COLO668 (cell line): ENCODE results near the gene GHR.

Source experiments
- DNase-seq: peaks from one replicate; lab custom pipeline; 2025; ENCODE audit not compliant: unreplicated experiment; lab: John Stamatoyannopoulos, UW

GHR gene

GRCh38 chr5:42515504-42515903 lies 92.3 kb downstream of the GHR start:
- no peak for DNase-seq

- DNase-seq: no peak
Measured at GRCh38 chr5:42516282-42517042, 93.2 kb downstream of the GHR start.

GRCh38 chr5:42517164-42517563 lies 93.9 kb downstream of the GHR start:
- no peak for DNase-seq

GRCh38 chr5:42518595-42519221 lies 95.5 kb downstream of the GHR start:
- DNase-seq: no peak

- DNase-seq: no peak
Measured at GRCh38 chr5:42520203-42520602, 97.0 kb downstream of the GHR start.

DNA sequence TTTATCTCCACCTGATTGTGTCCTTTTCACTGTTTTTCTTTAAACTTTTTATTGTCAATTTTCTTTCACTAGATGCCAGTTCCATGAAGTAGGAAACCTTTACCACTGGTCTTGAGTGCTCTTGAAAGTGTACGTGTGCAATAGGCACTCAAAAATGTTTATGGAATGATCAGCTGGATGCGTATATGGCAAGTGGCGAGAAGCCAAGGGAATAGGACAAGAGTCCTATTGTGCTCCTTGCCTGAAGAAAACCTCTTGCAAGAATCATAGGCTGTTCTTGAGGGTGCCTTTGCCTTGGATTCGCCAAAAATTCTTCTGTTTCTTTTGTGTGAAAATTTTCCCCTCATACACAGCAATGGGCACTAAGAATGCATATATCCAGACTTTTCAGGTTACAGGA lies 97.7 kb downstream of the GHR start:
- DNase-seq: no peak

GRCh38 chr5:42521406-42521805 lies 98.2 kb downstream of the GHR start:
- no peak for DNase-seq

GRCh38 chr5:42522783-42523182 lies 99.5 kb downstream of the GHR start:
- DNase-seq: no peak

- DNase-seq: no peak
Measured at GRCh38 chr5:42526179-42526578, 102.9 kb downstream of the GHR start.

- DNase-seq: no peak
Measured at GRCh38 chr5:42531611-42532010, 108.4 kb downstream of the GHR start.

DNA sequence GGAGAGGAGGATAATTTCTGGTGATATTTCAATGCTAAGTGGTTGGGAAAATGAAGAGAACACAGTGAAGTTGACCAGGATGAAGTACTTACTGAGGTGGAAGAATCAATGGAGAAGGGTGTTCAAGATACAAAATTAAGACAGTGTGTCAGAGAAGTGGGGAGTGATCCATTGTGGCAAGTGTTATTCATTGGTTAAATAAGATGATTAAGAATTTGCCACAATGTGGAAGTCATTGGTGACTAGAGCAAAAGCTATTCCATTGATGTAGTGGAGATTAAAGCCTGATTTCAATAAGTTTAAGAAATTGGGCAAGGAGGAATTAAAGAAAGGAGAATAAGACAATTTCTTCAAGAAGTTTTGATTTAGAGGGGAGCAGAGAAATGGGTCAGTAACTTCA lies 118.9 kb downstream of the GHR start:
- DNase-seq: no peak

DNA sequence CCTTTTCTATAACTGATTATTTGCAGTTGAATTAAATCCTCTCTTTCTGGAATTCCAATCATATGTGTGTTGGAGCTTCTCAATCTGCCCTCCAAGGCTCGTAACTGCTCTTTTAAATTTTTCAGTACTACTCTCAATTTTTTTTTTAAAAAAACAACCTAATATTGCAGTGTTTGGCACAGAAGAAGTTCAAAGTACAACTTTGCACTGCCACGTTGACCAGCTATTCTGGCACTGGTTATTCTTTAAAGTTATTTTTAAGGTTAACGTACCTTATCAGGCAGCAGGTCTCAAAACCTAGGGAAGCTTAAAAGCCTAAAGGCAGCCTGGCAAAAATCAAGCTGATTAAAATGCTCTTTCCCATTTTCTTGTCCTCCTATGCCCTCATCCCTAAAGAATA lies 120.5 kb downstream of the GHR start:
- DNase-seq: no peak

DNA sequence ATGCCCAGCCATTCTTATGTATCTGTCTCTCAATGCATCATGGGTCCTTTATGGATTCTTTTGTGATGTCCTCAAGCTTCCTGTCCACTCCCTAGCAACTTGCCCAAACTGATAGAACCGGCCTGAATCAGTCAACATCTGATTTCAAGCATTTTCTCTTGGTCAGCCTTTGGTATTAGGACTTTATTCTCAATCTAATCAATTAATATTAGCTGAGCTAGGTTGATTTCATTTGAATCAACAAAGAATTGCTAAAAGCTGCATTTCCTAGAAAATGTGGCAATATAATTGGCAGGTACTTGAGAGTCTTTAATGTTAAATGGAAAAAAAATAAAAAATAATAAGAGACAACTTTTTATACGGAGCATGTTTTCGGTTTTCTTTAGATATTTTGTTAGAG lies 121.8 kb downstream of the GHR start:
- no peak for DNase-seq

- DNase-seq: no peak
Measured at GRCh38 chr5:42547141-42547540, 123.9 kb downstream of the GHR start.

- no peak for DNase-seq
Measured at GRCh38 chr5:42547894-42548293, 124.7 kb downstream of the GHR start.

- DNase-seq: no peak
Measured at GRCh38 chr5:42552597-42552996, 129.4 kb downstream of the GHR start.

GRCh38 chr5:42553461-42553860 lies 130.2 kb downstream of the GHR start:
- DNase-seq: no peak

DNA sequence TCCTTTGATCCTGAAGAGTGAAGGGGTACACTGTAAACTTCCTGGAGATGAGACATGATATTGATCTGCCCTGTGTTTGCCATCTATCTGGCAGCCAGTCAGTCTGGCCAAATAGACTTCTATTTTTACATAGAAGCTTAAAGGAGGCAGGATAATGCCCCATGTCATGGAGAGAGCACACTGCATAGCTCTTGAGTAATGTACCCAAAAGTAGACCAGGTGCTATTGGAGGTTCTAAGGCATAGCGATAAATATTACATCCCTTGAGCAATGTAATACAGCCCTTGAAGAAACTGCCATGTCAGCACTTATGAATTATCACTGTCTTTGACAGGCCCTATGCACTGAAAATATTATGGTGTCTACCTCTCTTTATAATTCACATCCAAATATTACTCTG lies 131.8 kb downstream of the GHR start:
- DNase-seq: no peak

- DNase-seq: no peak
Measured at GRCh38 chr5:42555797-42556196, 132.6 kb downstream of the GHR start.

- DNase-seq: no peak
Measured at GRCh38 chr5:42557689-42558088, 134.4 kb downstream of the GHR start.

- no peak for DNase-seq
Measured at GRCh38 chr5:42561656-42562055, 138.4 kb downstream of the GHR start.

GRCh38 chr5:42564689-42565356 lies 141.6 kb downstream of the GHR start:
- no peak for DNase-seq
